M059J (cell line): ENCODE results near the gene VANGL2. TPM values are rescaled to one million over a fixed set of nuclear protein-coding genes. Genes with fewer than 3 reads are reported as not detected.

Source experiments
- DNase-seq: peaks from one replicate; pipeline ENCODE4 v3.0.0-alpha.2; 2012; ENCODE audit warnings: low read depth
- total RNA-seq: library from RNA; depleted of rRNA; stranded (reverse); fragments of >200 nt; shearing (Covaris generic); gene quantifications from 2 replicates; pipeline ENCODE4 v1.2.3, GENCODE V29; 2014; rRNA removed

Gene VANGL2
- 0.27 and 0.34 TPM in 2 replicates for total RNA-seq

DNA sequence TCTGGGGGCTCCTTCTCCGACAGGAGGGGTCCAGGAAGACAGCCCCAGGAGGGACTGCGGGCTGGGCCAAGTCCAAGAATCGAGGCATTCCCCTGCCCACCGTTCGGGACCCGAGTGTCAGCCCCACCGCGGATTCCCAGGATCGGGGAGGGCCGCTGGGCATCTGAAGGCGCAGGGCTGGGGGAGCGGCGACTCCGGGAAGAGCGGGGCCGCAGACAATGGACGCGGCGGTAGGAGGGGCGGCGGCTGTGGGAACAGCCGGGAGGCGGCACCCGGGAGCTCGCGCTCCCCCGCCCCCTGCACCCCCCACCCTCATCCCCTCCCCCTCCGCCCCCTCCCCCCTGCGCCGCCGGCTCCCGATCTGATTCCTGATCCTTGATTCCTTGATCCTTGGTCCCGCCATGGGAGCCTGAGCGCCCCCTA is at the start of gene VANGL2:
Gene VANGL2 (plus strand): TSS at position 342 of the 423 bp plus-strand sequence. CDS start 15,274 bp downstream, outside the sequence.
- DNase-seq = peak; percentile 15

DNA sequence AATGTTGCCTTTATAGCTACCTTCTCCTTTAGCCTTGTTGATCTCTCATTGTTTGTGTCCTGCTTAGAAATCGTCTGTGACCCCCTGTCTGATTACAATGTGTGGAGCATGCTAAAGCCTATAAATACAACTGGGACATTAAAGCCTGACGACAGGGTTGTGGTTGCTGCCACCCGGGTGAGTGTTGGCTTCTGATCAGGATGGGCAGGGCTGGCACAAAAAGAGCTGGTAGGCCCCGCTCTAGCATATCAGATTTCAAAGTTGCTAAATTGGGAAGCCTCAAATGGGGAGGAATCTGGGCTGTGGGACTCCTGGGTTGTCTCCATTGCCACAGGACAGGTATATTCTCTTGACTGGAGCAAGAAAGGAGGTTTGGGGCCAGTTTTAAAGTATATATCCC is 48.7 kb upstream of the VANGL2 start:
- no peak for DNase-seq

DNA sequence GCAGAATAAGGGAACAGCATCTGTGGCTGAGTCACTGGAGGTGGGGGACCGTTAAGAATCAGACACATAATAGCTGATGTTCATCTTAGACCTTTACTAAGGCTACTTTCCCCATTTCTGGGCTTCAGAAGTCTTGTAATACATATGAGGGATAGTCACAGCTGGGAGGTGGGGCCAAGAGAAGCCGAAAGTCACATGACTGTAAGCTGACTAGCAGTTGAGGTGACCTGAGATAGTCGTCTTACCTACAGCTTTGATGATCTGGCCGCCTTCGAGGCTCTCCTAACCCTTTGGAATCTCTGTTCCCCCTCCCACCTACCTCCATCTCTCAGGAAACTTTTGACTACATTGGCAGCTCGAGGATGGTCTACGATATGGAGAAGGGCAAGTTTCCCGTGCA is 47.8 kb upstream of the VANGL2 start:
- DNase-seq = no peak

DNA sequence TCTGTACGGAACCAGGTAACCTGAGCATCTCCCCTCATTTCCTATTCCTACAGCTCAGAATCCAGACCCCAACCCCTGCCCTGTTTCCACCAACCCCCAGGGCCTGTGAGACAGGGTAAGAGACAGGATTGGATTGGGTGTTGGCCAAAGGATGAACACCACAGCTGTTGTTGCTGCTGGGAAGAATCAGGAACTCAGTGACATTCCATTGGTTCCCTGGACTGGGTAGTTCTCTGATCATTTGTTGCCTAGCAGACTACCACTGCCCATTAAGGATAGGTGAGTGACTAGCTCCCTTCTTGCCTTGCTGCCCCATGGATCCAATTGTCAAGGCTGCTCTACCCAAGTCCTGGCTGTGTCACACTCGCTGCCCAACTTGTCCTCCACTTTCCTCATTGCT is 47.1 kb upstream of the VANGL2 start:
- DNase-seq = no peak

DNA sequence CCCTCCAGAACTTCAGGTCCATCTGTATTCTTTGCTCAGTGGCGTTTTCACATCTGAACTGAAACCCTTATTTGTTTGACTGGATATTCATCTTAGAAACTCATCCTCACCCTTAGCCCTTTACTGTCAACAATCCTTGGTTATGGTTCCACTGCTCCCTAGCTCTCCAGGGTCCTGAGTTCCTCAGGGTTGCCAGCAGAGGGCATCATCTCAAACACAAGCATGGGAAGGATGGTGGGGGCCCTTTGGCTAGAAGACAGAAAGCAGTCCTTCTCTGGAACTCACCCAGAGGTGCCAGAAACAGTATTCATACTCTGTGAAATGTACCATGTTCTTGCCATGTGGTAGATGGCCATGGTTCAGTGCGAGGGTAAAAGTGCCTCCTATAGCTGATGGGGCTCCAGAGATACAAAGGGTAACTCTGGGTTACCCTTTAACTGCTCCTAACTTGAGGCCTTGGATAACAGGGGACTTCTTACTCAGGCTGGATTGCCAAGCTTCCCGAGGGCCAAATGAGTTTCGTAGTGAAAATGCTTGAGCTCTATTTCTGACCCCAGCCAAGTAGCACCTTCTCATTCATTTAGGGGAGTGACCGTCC is 45.9 kb upstream of the VANGL2 start:
- peak; percentile 18 for DNase-seq

DNA sequence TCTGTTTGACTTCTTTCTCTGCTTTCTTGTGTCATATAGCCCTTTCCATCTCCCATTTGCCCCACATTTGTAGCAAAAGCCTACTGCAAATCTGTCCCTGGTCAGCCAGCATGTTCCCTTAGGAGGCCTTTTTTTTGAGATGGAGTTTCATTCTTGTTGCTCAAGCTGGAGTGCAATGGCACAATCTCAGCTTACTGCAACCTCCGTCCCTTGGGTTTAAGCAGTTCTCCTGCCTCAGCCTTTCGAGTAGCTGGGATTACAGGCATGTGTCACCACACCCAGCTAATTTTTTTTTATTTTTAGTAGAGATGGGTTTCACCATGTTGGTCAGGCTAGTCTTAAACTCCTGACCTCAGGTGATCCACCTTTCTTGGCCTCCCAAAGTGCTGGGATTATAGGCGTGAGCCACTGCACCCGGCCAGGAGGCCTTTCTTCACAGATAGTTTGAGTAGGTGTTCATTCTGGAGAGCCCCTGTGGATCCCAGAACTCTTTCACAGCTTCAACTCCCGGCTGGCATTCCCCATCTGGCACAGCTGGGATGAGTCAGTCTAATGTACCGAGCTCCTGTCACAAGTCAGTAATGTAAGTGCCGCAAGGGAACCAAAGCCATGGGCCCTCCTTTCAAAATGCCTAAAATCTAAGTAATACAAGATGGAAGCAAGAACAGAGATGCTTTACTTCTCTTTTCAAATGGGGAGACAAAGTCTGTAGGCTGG is 42.9 kb upstream of the VANGL2 start:
- no peak for DNase-seq

DNA sequence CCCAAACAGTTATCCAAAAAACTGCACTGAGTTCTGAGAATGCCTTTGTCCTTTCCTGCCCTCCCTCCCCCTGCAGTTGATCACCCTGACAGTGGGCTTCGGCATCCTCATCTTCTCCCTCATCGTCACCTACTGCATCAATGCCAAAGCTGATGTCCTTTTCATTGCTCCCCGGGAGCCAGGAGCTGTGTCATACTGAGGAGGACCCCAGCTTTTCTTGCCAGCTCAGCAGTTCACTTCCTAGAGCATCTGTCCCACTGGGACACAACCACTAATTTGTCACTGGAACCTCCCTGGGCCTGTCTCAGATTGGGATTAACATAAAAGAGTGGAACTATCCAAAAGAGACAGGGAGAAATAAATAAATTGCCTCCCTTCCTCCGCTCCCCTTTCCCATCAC is 42.3 kb upstream of the VANGL2 start:
- no peak for DNase-seq

DNA sequence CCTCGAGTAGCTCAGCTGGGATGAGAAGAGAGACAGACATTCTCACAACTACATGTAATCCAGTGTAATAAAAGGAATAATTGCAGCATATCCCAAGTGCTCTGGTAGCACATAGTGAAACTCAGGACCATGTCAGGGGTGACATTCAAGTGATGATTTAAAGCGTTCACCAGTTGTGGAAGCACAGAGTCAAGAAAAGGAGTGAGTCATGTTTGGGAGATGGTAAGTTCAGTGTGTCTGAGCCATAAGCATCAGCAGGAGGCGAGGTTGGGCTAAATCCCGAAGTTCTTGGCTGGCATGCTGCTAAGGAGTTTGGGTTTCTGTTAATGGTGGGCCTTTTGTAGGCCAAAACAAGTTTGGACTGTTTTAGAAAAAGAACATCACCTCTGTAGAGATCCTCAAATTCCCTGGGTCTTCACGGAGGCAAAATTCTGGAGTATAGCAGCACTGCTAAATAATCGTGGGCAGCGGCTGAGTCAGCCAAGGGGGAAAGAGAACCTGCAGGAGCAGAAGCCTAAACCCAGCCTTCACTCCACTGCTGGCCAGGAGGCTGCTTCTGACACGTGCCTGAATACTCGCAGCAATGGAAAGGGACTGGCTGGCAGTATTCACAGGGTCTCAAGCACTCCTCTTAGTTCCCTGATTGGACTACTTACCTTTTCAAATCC is 40.7 kb upstream of the VANGL2 start:
- peak; percentile 9 for DNase-seq

DNA sequence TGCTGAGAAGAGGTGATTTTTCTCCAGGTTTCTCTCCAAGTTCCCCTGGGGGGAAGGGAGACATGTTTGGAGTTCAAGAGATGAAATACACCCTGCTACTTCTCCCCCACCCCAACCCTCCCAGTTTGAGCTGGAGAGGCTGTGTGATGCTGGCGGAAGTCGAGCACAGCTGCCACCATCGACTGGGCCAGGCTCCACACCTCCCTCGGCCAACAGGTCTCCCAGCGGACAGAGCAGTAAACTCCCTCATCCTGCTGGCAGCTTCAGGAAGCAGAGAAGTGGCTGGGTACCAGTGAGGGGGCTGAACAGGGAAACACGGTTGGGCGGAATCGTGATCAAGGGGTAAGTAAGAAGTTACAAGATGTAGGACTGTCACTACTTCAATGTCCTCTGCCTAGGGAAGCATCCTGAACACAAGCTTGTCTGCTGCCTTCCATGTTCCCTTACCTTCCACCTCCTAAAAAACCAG is 40.1 kb upstream of the VANGL2 start:
- no peak for DNase-seq

DNA sequence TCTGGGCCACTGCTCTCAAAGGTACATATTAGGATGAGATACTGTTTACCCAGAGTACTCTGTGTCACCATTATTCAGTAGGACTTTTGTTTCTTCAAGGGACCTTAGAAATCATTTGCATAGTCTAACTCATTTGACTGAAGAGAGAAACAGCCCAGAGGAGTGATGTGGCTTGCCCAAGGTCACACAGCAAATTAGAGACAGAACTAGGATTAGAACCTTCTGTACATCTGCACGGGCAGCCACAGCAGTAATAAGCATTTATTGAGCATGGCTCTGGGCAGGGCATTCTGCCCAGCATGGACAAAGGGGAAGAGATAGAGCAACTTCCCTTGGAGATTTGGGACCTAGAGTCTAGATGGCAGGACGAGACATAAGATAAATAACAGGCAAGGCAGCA is 39.2 kb upstream of the VANGL2 start:
- DNase-seq = no peak

DNA sequence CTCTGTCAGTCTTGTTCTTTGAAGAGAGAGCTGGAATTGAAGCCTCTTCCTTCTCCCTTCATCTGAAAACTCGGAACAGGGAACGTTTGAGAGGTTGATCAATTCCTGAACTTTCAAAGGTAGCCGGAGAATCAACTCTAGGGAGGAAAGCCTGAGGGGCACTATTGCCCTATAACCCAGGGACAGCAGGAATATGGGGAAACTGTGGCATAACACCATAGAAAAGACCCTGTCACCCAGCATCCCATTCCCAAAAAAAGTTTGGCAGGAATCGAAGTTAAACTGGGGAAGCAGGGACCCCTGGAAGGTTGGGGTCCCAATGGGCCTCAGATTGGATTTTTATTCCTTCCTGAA is 38.6 kb upstream of the VANGL2 start:
- no peak for DNase-seq

DNA sequence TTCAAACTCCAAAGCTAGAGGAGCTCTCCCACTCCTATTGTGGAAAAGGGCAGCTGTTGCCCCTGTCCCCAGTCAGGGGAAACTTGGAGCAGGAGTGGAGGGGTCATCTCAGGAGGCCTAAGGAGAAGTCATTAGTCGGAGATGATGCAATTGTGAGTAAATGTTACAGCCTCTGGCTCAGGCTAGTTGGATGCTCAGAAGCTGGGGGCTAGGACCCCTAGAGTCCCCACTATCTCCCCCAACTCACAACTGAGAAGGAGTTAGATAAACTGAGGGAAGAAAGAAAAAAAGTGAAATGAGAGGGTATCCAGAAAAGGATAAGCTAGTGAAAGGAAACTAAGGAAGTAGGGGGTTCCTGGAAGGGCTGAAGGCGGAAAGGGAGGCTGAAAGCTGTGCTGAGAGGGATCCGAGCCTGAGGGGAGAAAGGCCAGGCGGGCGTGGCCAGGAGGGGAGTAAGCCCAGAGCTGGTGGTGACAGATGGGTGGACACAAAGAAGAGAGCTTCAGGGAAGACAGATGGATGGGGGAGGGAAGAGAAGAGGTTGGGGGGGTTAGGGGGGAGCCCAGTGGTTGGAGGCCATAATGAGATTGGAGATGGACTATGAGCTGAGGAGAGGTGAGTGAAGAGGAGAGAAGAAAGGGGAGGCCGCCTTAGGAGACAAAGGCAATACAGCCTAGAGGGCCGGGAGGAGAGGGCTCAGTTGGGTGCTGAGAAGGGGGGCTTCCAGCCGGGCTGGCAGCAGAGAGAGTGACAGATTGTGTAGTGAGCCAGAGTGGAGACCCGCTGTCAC is 38.0 kb upstream of the VANGL2 start:
- DNase-seq = no peak

DNA sequence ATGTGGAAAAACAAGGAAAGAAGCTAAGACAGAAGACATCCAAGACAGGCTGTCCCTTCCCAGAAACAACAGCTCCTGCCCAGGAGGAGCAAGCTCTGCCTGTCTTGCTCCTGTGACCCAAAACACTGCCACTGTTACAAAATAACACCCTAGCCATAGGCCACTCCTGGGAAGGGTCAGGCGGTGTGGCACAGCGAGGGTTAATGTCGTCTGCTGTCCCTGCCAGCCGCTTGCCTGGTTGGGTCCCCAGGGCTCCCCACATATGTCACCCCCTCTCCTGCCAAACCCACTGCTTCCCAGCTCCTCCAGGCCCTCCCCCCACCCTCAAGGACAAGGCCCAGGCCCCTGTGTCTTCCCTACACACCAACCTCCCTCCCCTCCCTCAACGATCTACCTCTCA is 37.4 kb upstream of the VANGL2 start:
- no peak for DNase-seq

DNA sequence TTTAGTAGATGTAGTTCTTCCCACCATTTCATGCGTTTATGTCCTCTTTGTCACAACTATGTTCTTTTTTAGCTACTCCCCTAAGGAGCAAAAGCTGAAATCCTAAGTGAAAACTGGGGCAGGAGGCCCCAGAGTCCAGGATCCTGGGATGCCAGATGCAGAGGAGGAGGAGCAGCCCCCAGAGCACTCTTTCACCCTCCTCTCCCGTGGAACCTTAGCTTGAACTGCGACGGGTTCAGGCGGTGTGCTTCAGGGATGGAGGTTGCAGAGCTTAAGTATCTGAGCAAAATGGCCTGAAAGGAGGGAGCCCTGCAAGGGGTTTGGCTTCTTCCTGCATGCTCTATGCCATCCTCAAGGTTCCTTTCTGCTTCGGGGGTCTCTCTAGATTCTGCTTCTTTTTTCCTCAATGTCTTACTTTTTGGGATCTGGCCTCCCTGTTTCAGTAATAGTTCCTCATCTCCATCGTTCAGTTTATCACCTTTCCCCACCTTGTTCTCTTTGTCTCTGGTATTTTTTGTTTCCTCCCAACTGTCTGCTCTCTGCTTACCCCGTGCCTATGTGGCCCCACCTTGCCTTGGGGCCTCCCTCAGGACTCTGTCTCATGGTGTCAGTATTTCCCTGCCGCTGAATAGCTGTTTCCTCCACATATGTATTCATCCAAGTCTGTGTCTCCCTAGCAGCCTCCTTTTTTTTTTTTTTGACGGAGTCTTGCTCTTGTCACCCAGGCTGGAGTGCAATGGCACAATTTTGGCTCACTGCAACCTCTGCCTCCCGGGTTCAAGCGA is 36.2 kb upstream of the VANGL2 start:
- no peak for DNase-seq

DNA sequence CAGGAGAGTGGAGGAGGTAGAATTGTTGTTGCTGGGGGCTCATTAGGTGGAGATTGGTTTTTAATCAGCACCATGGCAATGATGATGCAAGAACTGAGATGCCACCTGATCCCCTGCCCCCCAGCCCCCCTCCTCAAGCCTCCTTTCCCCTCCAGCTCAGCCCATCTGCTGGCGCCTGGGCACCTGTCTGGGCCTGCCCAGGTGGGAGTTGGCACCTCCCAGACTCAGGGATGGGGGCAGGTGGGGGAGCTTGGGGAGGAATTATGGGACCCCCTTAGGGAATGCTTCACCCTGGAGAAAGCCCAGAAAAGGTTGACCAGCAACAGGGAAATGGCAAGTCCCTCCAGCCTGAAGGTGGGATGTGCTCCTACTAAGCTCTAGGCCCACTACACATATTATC is 35.0 kb upstream of the VANGL2 start:
- DNase-seq = no peak

DNA sequence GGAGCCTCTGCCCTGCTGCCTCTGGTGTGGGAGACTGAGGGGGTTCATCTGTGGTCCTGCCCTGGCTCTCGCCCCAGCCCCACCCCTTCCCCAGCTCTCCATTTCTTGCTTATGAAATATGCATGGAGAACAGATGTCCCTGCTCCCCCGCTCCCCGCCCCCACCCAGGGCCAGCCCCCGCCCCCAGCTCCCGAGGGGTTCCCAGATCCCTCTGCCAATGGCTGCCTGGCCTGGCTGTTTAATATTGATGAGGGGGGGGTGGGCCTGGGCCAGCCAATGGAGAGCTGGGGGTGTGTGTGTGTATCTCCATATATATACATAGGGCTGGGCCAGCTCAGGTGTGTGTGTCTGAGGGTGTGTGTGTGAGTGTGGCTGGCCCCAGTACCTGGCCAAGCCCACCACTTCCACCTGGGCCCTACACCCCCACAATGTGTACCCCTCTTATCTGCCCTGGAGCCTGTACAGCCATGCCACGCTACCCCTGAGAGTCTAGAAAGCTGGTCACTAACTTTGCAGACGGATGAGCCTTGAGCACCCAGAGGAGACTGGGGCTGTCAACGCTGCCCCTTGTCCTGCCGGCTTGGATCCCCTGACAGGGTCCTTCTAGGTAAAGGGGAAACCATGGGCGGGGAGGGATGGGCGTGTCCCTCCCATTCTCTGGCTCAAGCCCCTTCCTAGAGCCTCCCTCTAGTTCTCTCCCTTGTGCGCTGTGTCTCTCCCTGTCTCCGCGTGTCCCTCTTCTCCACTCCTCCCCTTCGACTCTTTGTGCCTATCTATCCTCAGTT is 33.4 kb upstream of the VANGL2 start, which contains the start of gene NHLH1:
Gene NHLH1 (plus strand): TSS at position 341 of the 785 bp plus-strand sequence. CDS start 3,661 bp downstream, outside the sequence.
- DNase-seq = no peak

DNA sequence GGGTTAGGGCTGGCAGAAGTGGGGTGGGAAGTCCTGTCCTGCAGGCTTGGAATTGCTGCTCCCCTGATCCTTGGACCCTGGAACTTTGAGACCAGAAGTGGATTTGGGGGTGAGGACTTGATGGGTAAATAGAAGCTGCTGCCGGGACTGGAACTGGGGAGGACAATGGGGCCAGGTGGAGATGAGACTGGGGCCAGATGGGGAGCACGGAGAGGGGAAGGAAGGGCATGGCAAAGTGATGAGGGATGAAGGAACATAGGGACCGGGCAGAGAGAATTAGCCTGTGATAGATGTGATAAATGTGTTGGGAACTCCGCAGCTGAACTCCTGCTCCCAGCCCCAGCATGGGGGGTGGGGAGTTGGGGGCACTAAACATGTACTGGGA is 32.9 kb upstream of the VANGL2 start:
- DNase-seq = no peak

DNA sequence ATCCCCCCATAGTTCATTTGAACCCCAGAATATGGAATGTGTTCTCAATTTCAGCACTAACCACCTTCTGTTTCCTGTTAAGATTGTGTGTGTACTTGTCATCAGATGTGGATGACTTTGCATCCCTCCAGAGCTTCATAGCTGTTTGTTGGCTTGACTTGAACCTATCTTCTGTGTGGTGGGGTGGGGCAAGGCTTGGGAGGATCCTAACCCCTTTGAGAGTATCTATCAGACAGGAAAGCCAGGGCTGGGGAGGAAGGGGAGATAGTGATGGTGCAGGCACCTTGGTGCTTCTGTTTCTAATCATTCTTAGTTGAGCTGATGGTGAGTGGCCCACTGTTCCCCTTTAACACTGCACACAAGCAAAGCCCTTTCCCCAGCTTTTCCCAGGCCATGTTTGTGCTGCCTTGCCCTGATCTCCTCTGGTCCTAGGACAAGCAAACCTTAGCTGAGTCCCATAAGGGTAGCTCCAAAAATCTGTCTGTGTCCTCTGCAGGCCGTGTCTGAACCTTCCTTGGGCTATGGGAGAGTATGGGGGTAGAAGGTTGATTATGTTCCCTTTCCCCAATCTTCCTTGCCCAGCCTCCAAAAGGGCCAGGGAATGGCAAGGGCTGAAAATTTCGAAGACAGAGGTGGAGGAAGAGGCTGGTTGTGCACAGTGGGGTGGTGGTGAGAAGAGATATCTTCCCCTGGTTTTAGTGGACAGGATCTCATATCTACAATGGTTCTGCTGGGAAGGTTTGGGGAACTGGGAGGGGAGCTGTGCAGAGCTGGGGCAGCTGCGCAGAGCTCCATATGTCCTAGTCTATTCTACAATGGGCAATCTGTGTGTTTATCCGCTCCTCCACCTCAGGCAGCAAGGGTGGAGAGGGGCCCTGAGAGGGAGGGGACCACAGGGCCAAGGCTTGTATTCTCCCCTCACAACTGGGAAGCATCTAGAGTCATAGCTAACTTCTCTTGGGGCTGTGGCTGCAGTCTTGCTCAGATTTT is 32.1 kb upstream of the VANGL2 start:
- DNase-seq = no peak

DNA sequence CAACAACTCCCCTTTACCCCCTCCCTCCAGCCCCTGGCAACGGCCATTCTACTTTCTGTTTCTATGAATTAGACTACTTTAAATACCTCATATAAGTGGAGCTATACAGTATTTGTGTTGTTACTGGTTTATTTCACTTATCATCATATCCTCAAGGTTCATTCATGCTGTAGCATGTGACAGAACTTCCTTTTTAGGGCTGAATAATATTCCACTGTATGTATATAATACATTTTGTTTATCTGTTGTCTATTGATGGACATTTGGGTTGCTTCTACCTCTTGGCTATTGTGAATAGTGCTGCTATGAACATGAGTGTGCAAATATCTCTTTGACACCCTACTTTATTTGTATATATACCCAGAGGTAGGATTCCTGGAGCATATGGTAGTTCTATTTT is 31.3 kb upstream of the VANGL2 start:
- DNase-seq = no peak
